Tibial nerve (tissue), 4 donors: Measurements from ENCODE around the gene CEP63.

Source experiments
- EP300 ChIP-seq, 2 donors: sonication (generic); formaldehyde crosslinking; IDR thresholded peaks; one replicate each; pipeline ENCODE4 v1.6.1; 2017; ENCODE audit warnings: antibody characterized with exemption in 2 of 2, mild to moderate bottlenecking in 1 of 2
- POLR2A ChIP-seq, 2 donors: fragments of 450-650 bp; IDR thresholded peaks; one replicate each; pipeline ENCODE4 v1.6.1; 2017; ENCODE audit warnings: antibody characterized with exemption in 2 of 2, mild to moderate bottlenecking in 2 of 2, moderate library complexity in 2 of 2
- TF ChIP-seq, protein P1 (sequence below), 5 experiments: fragments of 200-600 bp in 3 of 5; fragments of 450-650 bp in 2 of 5; sonication (generic) in 3 of 5; IDR thresholded peaks; one replicate each; pipeline ENCODE4 v1.5.1; 2016 to 2019; ENCODE audit warnings: antibody characterized with exemption in 5 of 5, mild to moderate bottlenecking in 3 of 5, moderate library complexity in 2 of 5

DNA sequence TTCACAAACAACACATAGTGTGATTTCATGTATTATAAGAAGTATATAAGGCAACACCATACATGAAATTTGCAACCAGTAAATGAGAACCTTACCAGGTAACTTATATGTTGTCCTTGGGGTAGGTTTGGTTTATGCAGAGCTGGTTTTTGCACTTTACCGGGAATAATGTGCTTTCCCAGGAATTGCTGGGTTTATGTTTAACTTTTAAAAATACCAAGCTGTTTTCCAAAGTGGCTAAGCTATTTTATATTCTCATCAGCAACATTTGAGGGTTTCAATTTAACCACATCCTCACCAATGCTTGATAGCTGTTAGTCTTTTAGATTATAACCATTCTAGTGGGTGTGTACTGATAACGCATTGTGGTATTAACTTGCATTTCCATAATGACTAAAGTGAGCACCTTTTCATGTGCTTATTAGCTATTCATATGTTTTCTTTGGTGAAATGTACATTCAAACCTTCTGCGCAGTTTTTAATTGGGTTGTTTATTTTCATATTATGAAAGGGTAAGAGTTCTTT lies 93.3 kb downstream of the CEP63 start:
- TF ChIP-seq, protein P1, sequence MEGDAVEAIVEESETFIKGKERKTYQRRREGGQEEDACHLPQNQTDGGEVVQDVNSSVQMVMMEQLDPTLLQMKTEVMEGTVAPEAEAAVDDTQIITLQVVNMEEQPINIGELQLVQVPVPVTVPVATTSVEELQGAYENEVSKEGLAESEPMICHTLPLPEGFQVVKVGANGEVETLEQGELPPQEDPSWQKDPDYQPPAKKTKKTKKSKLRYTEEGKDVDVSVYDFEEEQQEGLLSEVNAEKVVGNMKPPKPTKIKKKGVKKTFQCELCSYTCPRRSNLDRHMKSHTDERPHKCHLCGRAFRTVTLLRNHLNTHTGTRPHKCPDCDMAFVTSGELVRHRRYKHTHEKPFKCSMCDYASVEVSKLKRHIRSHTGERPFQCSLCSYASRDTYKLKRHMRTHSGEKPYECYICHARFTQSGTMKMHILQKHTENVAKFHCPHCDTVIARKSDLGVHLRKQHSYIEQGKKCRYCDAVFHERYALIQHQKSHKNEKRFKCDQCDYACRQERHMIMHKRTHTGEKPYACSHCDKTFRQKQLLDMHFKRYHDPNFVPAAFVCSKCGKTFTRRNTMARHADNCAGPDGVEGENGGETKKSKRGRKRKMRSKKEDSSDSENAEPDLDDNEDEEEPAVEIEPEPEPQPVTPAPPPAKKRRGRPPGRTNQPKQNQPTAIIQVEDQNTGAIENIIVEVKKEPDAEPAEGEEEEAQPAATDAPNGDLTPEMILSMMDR (IDR thresholded peaks at IDR 0.05): no peak
- TF ChIP-seq POLR2A (IDR thresholded peaks at IDR 0.05): no peak
- TF ChIP-seq EP300 (IDR thresholded peaks at IDR 0.05): no peak
